GM23248 (cell line): Measurements from ENCODE around the gene LRRC49.

Experiments
- EZH2 ChIP-seq: fragments of 200-600 bp; sonication (generic); IDR thresholded peaks from 2 replicates; pipeline ENCODE4 v1.6.1; 2018; ENCODE audit warnings: antibody characterized with exemption, mild to moderate bottlenecking; ENCODE audit not compliant: insufficient read depth, poor library complexity, severe bottlenecking
- EZH2phosphoT487 ChIP-seq: fragments of 200-600 bp; sonication (generic); IDR thresholded peaks from 2 replicates; pipeline ENCODE4 v1.6.1; 2018; ENCODE audit warnings: antibody characterized with exemption, moderate library complexity, mild to moderate bottlenecking, low read depth; ENCODE audit not compliant: insufficient read depth

DNA sequence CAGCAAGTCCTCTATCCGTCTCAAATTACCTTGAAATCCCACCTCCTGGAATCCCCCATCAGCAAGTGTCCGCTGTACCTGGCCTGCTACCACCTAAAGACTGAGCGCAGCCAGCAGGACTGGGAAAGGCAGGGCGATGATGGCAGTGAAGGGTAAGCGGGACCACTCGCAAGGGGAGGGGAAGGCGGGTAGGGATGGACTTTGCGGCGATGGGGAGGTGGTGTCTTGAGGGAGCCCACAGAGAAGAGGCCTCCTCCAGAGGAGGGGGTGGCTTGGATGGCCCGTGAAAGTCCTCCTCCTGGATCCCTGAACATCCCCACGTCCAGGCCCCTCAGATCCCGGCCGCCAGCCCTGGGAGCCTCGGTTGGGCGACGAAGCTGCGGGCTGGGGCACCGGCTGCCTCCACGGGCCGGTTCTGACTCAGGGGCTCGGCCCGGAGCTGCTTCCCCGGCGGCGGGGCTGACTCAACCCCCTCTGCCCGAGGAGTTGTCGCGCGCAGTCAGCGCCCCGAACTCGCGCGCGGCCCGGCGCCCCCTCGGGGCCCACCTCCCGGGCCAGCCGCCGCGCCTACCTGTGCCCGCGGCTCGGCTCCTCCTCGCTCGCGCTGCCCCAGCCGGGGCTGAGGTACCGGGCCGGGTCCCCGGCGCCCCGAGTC is 39.2 kb upstream of the LRRC49 start:
- TF ChIP-seq EZH2 (no peak), EZH2phosphoT487 (no peak)
